GM12878 (cell line): ENCODE data around the gene AK4. TPM values are rescaled to one million over a fixed set of nuclear protein-coding genes. Genes with fewer than 3 reads are reported as not detected.

Experiments used
- ASH2L ChIP-seq: fragments of 300-600, 200-600 bp; sonication (generic); IDR thresholded peaks from 2 replicates; pipeline ENCODE4 v1.6.1; 2017; ENCODE audit warnings: low read depth, mild to moderate bottlenecking, borderline replicate concordance
- ATF3 ChIP-seq: IDR thresholded peaks from 2 replicates; pipeline ENCODE4 v1.6.1; 2011; ENCODE audit warnings: low read depth, mild to moderate bottlenecking, low read length, moderate library complexity, borderline replicate concordance; ENCODE audit errors: extremely low read depth
- BHLHE40 ChIP-seq, 2 experiments: fragments of 450-650 bp in 1 of 2; IDR thresholded peaks; 2 replicates each; pipeline ENCODE4 v1.6.1; 2011 to 2017; ENCODE audit warnings: low read depth in 2 of 2, borderline replicate concordance in 1 of 2, improper control_type of control experiment in 1 of 2, low read length in 1 of 2, mild to moderate bottlenecking in 1 of 2
- CBX3 ChIP-seq: fragments of 200-600 bp; sonication (generic); IDR thresholded peaks from 2 replicates; pipeline ENCODE4 v1.6.1; 2016; ENCODE audit warnings: low read depth, borderline replicate concordance
- CEBPZ ChIP-seq: fragments of 150-350 bp; IDR thresholded peaks from 2 replicates; pipeline ENCODE4 v1.6.1; 2016; ENCODE audit warnings: low read depth, low read length
- ETV6 ChIP-seq, 2 experiments: fragments of 450-650 bp in 1 of 2; IDR thresholded peaks in 1 of 2; conservative IDR thresholded peaks in 1 of 2; 2 replicates each; pipeline ENCODE4 v1.6.1; 2014; ENCODE audit warnings: antibody characterized with exemption in 1 of 2, borderline replicate concordance in 1 of 2, low read depth in 1 of 2, mild to moderate bottlenecking in 1 of 2, moderate library complexity in 1 of 2
- IKZF2 ChIP-seq, 2 experiments: fragments of 450-650 bp; IDR thresholded peaks; 2 replicates each; pipeline ENCODE4 v1.6.1; 2017; ENCODE audit warnings: mild to moderate bottlenecking in 2 of 2, moderate library complexity in 2 of 2
- KDM1A ChIP-seq: fragments of 200-600 bp; sonication (generic); IDR thresholded peaks from 2 replicates; pipeline ENCODE4 v1.6.1; 2016; ENCODE audit warnings: borderline replicate concordance
- LARP7 ChIP-seq: fragments of 450-650 bp; IDR thresholded peaks from 2 replicates; pipeline ENCODE4 v1.6.1; 2017; ENCODE audit warnings: mild to moderate bottlenecking
- MXI1 ChIP-seq: fragments of 150-350 bp; IDR thresholded peaks from 2 replicates; pipeline ENCODE4 v1.6.1; 2011; ENCODE audit warnings: low read depth, mild to moderate bottlenecking, inconsistent platforms, low read length, improper control_type of control experiment
- NR2C1 ChIP-seq: fragments of 450-650 bp; IDR thresholded peaks from 2 replicates; pipeline ENCODE4 v1.6.1; 2017; ENCODE audit warnings: antibody characterized with exemption, mild to moderate bottlenecking, moderate library complexity
- POLR2A ChIP-seq: IDR thresholded peaks from 2 replicates; pipeline ENCODE4 v1.6.1; 2011; ENCODE audit warnings: low read depth, mild to moderate bottlenecking, low read length
- POLR2AphosphoS2 ChIP-seq: IDR thresholded peaks from 2 replicates; pipeline ENCODE4 v1.6.1; 2011; ENCODE audit warnings: low read depth, mild to moderate bottlenecking, low read length, improper control_type of control experiment, moderate library complexity
- RAD21 ChIP-seq: IDR thresholded peaks from 2 replicates; pipeline ENCODE4 v1.6.1; 2011; ENCODE audit warnings: mild to moderate bottlenecking, low read depth, low read length, moderate library complexity; ENCODE audit not compliant: insufficient read depth
- RBBP5 ChIP-seq: fragments of 200-600 bp; sonication (generic); conservative IDR thresholded peaks from 2 replicates; pipeline ENCODE4 v1.6.1; 2016
- RCOR1 ChIP-seq: conservative IDR thresholded peaks from 2 replicates; pipeline ENCODE4 v1.6.1; 2012; ENCODE audit warnings: low read depth, low read length, improper control_type of control experiment
- RFX5 ChIP-seq: IDR thresholded peaks from 2 replicates; pipeline ENCODE4 v1.6.1; 2011; ENCODE audit warnings: low read depth, low read length, improper control_type of control experiment
- SMARCA5 ChIP-seq: fragments of 450-650 bp; IDR thresholded peaks from 2 replicates; pipeline ENCODE4 v1.6.1; 2017; ENCODE audit warnings: mild to moderate bottlenecking
- STAT3 ChIP-seq: IDR thresholded peaks from 2 replicates; pipeline ENCODE4 v1.6.1; 2011; ENCODE audit warnings: low read depth, low read length, improper control_type of control experiment
- ZNF384 ChIP-seq: IDR thresholded peaks from 2 replicates; pipeline ENCODE4 v1.6.1; 2012; ENCODE audit warnings: low read depth, mild to moderate bottlenecking, low read length, improper control_type of control experiment, borderline replicate concordance
- ZSCAN29 ChIP-seq: fragments of 450-650 bp; IDR thresholded peaks from 2 replicates; pipeline ENCODE4 v1.6.1; 2017; ENCODE audit warnings: mild to moderate bottlenecking, moderate library complexity
- polyA plus RNA-seq, 11 experiments: library from polyadenylated mRNA; depleted of rRNA in 4 of 11; unstranded in 6 of 11; stranded (reverse) in 5 of 11; fragments of >200 nt; fragmentation: Nextera tagmentation in 4 of 11; fragmentation: Illumina TruSeq in 1 of 11; extraction: Ambion mirVana in 4 of 11; extraction: Trizol in 1 of 11; gene quantifications; 1 replicate in 1 of 11; 2 replicates in 10 of 11; pipeline versions ENCODE4 v1.2.1 to v1.2.3, GENCODE V29; 2011 to 2016; ENCODE audit warnings: inconsistent platforms in 2 of 11, missing spikeins in 2 of 11, low read depth in 1 of 11
- total RNA-seq, 4 experiments: library from RNA; depleted of rRNA in 3 of 4; stranded (reverse); fragments of >200 nt in 3 of 4; fragmentation: Illumina TruSeq in 1 of 4; extraction: Trizol in 1 of 4; gene quantifications; 2 replicates each; pipeline versions ENCODE4 v1.2.1 to v1.2.3, GENCODE V29; 2013 to 2021
- TF ChIP-seq, protein P1 (sequence below): IDR thresholded peaks from 2 replicates; pipeline ENCODE4 v1.6.1; 2012; ENCODE audit warnings: mild to moderate bottlenecking, low read depth, low read length

AK4 gene
- total and polyA plus RNA-seq, 10 of the 15 experiments (the other 5 are each of a cell fraction or from before 2014, with no cell fraction given): 23.9 to 161 (median 49.0) TPM

DNA sequence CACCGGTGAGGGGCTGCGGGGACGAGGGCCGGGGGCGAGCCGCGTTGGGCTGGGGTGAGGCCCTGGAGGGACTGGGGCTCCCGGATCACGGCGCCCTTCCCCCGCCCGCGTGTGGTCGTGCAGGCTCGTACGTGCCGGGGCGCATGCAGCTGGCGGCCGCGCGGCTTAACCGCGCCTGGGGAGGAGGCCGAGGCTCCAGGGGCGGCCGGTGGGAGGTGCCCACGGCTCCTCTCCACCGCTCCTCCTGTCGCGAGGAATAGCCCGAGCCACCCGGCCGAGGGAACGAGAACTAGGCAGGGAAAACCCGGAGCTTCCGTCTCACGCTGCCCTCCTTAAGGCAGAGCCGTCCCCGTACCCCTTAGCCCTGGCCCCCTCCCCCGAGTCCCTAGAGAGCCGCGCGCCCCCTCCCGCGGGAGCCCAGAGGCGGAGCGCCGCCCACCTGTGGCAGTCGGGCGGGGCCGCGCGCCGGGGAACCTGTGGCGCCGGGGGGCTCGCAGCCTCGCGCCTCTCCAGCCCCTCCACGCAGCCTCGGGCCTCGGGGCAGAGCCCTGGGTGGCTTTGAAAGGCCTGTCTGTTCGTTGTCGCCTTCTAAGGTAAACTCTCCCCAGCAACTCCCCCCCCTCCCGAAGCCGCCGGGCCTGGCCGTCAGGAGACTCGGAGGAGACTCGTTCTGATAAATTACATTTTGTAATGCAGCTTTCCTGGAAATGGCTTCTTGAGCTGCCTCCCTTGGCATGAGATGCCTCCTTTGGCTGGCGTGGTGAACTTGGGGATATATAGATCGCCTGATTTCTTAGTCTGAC, 746 bp downstream of the AK4 start (continued):
- TF ChIP-seq CEBPZ (no peak), LARP7 (no peak; the same call in 1 of the 2 replicates), POLR2A (peak; percentile 79), IKZF2 (IDR thresholded peaks at IDR 0.05) (0 out of 4 replicates have a peak, but pooled peaks of 1 of the 2 experiments have one; percentile 17), POLR2AphosphoS2 (0 out of 2 replicates have a peak, but pooled peaks have one; percentile 31), RAD21 (no peak), SMARCA5 (peak; percentile 33; the same call in 1 of the 2 replicates), ATF3 (no peak), ETV6 (conservative IDR thresholded peaks at IDR 0.05 in 1 of 2, IDR thresholded peaks at IDR 0.05 in 1 of 2; ENCODE audit: borderline replicate concordance in 1 of 2, low read depth in 1 of 2) (no peak), NR2C1 (no peak), ZNF384 (no peak), RCOR1 (no peak), RBBP5 (no peak), BHLHE40 (IDR thresholded peaks at IDR 0.05; ENCODE audit: borderline replicate concordance in 1 of 2, low read depth in 2 of 2, low read length in 1 of 2) (peak; percentile 49 to 87; a peak in 3 of 4 replicates), CBX3 (no peak), MXI1 (peak; percentile 81), STAT3 (no peak), ZSCAN29 (no peak), KDM1A (no peak), RFX5 (no peak), ASH2L (no peak)
- TF ChIP-seq, protein P1, sequence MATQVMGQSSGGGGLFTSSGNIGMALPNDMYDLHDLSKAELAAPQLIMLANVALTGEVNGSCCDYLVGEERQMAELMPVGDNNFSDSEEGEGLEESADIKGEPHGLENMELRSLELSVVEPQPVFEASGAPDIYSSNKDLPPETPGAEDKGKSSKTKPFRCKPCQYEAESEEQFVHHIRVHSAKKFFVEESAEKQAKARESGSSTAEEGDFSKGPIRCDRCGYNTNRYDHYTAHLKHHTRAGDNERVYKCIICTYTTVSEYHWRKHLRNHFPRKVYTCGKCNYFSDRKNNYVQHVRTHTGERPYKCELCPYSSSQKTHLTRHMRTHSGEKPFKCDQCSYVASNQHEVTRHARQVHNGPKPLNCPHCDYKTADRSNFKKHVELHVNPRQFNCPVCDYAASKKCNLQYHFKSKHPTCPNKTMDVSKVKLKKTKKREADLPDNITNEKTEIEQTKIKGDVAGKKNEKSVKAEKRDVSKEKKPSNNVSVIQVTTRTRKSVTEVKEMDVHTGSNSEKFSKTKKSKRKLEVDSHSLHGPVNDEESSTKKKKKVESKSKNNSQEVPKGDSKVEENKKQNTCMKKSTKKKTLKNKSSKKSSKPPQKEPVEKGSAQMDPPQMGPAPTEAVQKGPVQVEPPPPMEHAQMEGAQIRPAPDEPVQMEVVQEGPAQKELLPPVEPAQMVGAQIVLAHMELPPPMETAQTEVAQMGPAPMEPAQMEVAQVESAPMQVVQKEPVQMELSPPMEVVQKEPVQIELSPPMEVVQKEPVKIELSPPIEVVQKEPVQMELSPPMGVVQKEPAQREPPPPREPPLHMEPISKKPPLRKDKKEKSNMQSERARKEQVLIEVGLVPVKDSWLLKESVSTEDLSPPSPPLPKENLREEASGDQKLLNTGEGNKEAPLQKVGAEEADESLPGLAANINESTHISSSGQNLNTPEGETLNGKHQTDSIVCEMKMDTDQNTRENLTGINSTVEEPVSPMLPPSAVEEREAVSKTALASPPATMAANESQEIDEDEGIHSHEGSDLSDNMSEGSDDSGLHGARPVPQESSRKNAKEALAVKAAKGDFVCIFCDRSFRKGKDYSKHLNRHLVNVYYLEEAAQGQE: no peak
